Measurements from ENCODE around the gene PROM1.

GRCh38 chr4:15971068-15971801 lies 112.6 kb downstream of the PROM1 start:
- TF ChIP-seq CTCF (IDR thresholded peaks at IDR 0.05; ENCODE audit: borderline replicate concordance, extremely low read depth, low read length, poor library complexity, severe bottlenecking) (no peak), EZH2 (IDR thresholded peaks at IDR 0.05; ENCODE audit: borderline replicate concordance, low read depth, low read length, severe bottlenecking) (no peak)

Measured in DND-41 (cell line).